SJSA1 (cell line): ENCODE results near the gene NUP210L. TPM values are rescaled to one million over a fixed set of nuclear protein-coding genes. Genes with fewer than 3 reads are reported as not detected.
A peak's percentile ranks its signal among the peaks of the same experiment; 100 is the strongest.

Source experiments
- DNase-seq, 2 experiments: peaks; one replicate each; pipeline ENCODE4 v3.0.0-alpha.2; 2015 to 2020; ENCODE audit warnings: low spot score in 2 of 2, low read depth in 1 of 2
- H3K27ac ChIP-seq: fragments of 250-450 bp; sonication (Bioruptor Pico); 2 replicates; pipeline ENCODE4 v1.5.1; 2020; ENCODE audit warnings: mild to moderate bottlenecking, moderate library complexity
- H3K27me3 ChIP-seq: fragments of 250-450 bp; sonication (Bioruptor Pico); replicated peaks from 2 replicates; pipeline ENCODE4 v1.5.1; 2020; ENCODE audit warnings: mild to moderate bottlenecking, moderate library complexity
- H3K36me3 ChIP-seq: fragments of 250-450 bp; sonication (Bioruptor Pico); 2 replicates; pipeline ENCODE4 v1.5.1; 2020; ENCODE audit warnings: mild to moderate bottlenecking
- H3K4me1 ChIP-seq: fragments of 250-450 bp; sonication (Bioruptor Pico); replicated peaks from 2 replicates; pipeline ENCODE4 v1.6.1; 2021; ENCODE audit warnings: mild to moderate bottlenecking
- H3K4me3 ChIP-seq: fragments of 250-450 bp; sonication (Bioruptor Pico); 2 replicates; pipeline ENCODE4 v1.5.1; 2020; ENCODE audit warnings: mild to moderate bottlenecking
- H3K9me3 ChIP-seq: fragments of 250-450 bp; sonication (Bioruptor Pico); replicated peaks from 2 replicates; pipeline ENCODE4 v1.5.1; 2020; ENCODE audit warnings: mild to moderate bottlenecking
- total RNA-seq: library from RNA; depleted of rRNA; stranded (reverse); fragments of >200 nt; shearing (Covaris generic); gene quantifications from 2 replicates; pipeline ENCODE4 v1.2.3, GENCODE V29; 2014

The NUP210L gene
- total RNA-seq, 1 experiment from 2014 or later: not detected

DNA sequence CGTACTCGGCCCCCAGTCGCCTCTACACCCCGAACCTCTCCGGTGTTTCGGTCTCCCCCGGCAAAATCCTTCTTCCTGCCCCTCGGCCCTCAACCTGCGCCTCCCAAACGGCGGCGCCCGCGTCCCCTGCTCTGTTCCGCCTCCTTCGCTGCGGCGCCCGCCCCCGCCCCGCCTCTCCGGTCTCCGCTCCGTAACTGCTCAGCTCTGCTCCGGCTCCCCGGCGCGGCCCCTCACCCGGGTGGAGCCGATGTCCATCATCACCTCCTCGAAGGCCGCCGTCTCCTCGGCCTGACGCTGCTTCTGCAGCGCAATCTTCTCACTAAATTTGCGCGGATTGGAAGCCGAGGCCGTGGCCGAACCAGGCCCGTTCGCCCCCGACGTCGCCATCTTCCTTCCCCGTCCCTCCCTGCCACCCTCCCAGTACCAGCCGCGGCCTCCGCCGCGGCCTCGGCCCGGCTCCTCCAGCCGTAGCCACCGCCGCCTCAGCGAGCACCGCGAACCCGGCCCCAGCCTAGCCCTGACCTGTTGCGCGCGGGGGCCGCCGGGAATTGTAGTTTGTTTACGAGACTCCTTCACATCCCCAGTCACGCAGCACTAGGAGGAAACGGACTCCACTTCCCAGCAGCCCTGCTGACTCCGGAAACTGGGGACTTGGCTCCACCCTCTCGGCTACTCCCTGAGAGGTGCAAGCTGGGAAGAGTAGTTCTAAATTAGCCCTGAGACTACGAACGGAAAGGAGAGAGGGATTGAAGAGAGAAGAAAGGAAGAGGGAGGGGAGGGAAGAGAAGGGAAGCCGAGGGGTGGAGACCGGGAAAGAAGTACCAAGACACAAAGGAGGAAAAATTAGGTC is 196.5 kb downstream of the NUP210L start, which contains the start of gene CRTC2:
Gene CRTC2 (minus strand): TSS at position 502 of the 850 bp plus-strand sequence. CDS start 115 bp downstream, at position 387.
- Histone ChIP-seq H3K9me3 (no peaks in the 10 kb centered on the region), H3K36me3 (peaks cover 43% of the 10 kb centered on the region), H3K4me1 (peaks cover 20% of the 10 kb centered on the region), H3K27me3 (no peaks in the 10 kb centered on the region), H3K4me3 (peak within 1 kb of the TSS; percentile 81), H3K27ac (peak within 1 kb of the TSS; percentile 19; the same call in 1 of the 2 replicates)
- peak; percentile 96 to 99 for DNase-seq

DNA sequence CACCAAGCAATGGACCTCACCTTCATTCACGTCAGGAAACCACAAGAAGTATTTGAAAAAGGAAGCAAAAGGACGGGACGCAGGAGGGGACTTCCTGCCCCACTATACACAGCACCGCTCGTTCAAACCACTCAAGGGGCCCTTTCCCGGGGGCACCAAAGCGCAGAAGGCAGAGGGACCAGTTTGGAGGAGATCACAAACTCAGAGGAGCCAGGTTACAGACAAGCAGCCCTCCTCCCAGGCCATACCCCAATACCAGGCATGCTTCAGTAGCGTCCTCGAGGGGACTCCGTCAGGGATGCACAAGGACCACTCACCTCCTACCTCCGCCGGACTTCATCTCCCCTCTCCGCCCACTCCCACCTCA is 197.1 kb downstream of the NUP210L start:
- H3K4me3 ChIP-seq: peak overlapping the region; percentile 81
- peaks cover 20% of the 10 kb centered on the region for H3K4me1 ChIP-seq
- peak in 1 of 2 experiments; percentile 45 for DNase-seq

DNA sequence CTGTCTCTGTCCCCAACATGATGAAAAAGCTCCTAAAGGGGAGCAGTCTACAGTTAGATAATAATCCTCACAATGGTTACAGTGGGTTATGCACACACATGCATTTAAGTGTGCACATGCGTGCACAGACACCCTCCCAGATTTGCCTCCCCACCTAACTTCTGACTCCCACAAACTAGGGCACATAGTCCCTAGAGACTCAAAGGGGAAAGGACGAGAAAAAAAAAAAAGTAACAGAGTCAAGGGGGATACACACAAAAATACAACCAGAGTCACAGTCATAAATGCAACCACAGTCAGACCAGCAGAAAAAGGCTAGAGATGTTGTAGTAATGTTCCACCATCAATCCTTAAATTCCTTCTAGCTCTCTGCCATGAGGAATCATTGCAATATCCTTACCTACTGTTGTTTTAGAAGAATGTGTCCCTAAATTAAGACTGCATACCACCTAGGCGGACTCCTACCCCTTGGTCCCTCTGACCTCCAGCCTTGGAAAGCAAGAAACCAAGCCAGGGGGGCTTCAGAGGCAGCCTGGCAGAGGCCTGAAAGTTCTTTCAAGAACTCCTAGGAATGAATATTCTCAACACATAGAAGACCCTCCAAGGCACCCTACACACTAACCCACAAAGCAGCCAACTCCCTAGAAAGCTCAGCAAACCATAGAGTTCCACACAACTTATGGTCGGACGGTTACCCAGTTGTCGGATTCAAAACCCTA is 197.7 kb downstream of the NUP210L start:
- H3K36me3 ChIP-seq: peaks cover 53% of the 10 kb centered on the region
- peaks cover 15% of the 10 kb centered on the region for H3K4me1 ChIP-seq
- no peak overlapping the region for H3K27ac ChIP-seq
- DNase-seq: no peak
- no peaks in the 10 kb centered on the region for H3K27me3 ChIP-seq
- peak overlapping the region; percentile 81 for H3K4me3 ChIP-seq
- no peaks in the 10 kb centered on the region for H3K9me3 ChIP-seq

More for the DNA sequence above, 197.1 kb downstream of the NUP210L start:
- Histone ChIP-seq H3K27me3 (no peaks in the 10 kb centered on the region), H3K9me3 (no peaks in the 10 kb centered on the region), H3K36me3 (peaks cover 47% of the 10 kb centered on the region), H3K27ac (no peak overlapping the region)

DNA sequence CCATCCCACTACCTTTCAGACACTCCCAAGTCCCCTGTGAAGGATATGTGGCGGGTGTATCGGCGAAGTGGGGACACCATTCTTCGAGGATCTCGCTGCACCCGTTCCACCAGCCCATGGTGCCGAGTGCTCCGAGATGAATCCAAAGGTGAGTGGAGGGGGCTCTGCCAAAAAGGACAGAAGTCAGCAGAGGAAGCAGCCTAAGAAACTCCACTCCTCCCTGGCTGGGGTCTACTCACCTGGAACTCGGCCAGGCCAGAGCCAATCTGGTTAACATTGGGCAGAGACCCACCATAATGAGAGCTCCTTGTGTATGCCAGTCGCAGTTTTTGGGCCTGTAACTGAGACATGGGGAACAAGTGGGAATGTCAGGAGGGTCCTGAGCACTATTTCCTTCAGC is 200.0 kb downstream of the NUP210L start:
- DNase-seq: no peak
- H3K4me1 ChIP-seq: peaks cover 11% of the 10 kb centered on the region; the same call in 1 of the 2 replicates
- no peak overlapping the region for H3K4me3 ChIP-seq
- H3K27me3 ChIP-seq: no peaks in the 10 kb centered on the region
- no peaks in the 10 kb centered on the region for H3K9me3 ChIP-seq
- no peak overlapping the region for H3K27ac ChIP-seq
- peaks cover 54% of the 10 kb centered on the region for H3K36me3 ChIP-seq

DNA sequence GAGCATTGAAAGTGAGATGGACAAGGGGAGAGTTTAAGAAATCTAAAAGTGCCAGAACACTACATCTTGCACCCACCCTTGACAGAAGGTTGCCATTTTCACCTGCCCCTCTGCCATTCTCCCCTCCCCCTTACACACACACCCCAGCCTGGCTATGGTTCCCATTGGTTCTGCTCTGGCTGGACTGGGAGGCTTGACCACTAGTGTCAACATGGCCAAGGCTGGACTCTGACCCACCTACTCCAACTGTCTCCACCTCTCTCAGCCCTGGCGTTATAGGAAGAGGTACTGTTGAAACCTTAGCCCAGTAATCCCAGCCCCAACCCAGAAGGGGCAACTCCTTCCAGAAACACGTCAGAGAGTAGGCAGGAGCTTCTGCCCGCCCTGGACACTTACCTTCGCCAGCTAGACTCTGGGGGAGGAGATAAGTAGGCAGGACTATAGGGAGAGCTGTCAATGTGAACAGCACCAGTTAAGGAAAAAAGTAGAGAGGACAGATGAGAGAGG is 201.0 kb downstream of the NUP210L start:
- peaks cover 9% of the 10 kb centered on the region; the same call in 1 of the 2 replicates for H3K4me1 ChIP-seq
- no peaks in the 10 kb centered on the region for H3K27me3 ChIP-seq
- DNase-seq: peak in 1 of 2 experiments; percentile 36
- H3K9me3 ChIP-seq: no peaks in the 10 kb centered on the region
- H3K27ac ChIP-seq: no peak overlapping the region
- H3K36me3 ChIP-seq: peaks cover 54% of the 10 kb centered on the region
- H3K4me3 ChIP-seq: no peak overlapping the region

DNA sequence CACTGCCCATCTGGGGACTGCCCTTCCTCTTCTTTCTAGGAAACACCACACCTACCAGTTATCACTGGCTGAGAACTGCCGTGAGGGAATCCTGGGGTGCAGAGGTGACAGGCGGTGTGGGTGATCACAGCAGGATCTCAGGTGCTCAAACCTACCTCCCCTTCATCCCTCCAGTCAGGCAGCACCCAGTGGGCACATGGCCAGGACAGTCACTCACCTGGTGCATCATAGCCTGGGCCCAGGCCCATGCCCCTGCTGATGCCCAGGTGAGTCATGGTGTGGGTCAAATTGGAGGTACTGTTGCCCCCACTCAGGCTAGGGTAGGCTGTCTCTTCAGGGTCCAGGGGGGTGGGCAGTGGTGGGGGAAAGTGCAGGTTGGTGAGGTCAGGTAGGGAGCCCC is 203.1 kb downstream of the NUP210L start:
- peaks cover 4% of the 10 kb centered on the region for H3K4me1 ChIP-seq
- H3K27ac ChIP-seq: no peak overlapping the region
- H3K9me3 ChIP-seq: no peaks in the 10 kb centered on the region
- no peaks in the 10 kb centered on the region for H3K27me3 ChIP-seq
- H3K4me3 ChIP-seq: no peak overlapping the region
- DNase-seq: no peak
- peaks cover 68% of the 10 kb centered on the region for H3K36me3 ChIP-seq

DNA sequence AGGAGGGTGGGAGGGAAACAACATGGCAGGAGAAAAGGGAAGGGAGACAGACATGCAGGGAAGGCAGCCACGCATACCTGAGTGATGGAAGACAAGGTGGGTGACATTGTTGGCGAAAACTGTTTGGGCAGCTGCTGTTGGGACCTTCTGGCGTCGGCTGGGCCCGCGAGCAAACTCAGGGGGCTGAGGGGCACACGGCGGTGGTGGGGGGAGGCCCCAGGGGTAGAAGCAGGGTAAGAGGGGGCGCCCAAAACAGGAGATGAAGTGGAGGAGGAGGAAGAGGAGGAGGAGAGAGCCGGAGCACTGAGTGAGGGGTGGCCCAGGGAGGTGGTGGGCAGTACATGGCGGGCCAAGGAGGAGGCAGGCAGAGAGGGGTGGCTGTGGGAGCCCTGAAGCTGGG is 203.7 kb downstream of the NUP210L start:
- peaks cover 6% of the 10 kb centered on the region for H3K4me1 ChIP-seq
- no peak for DNase-seq
- peaks cover 74% of the 10 kb centered on the region for H3K36me3 ChIP-seq
- H3K27ac ChIP-seq: no peak overlapping the region
- H3K9me3 ChIP-seq: peaks cover 2% of the 10 kb centered on the region; the same call in 1 of the 2 replicates
- H3K27me3 ChIP-seq: no peaks in the 10 kb centered on the region
- no peak overlapping the region for H3K4me3 ChIP-seq

DNA sequence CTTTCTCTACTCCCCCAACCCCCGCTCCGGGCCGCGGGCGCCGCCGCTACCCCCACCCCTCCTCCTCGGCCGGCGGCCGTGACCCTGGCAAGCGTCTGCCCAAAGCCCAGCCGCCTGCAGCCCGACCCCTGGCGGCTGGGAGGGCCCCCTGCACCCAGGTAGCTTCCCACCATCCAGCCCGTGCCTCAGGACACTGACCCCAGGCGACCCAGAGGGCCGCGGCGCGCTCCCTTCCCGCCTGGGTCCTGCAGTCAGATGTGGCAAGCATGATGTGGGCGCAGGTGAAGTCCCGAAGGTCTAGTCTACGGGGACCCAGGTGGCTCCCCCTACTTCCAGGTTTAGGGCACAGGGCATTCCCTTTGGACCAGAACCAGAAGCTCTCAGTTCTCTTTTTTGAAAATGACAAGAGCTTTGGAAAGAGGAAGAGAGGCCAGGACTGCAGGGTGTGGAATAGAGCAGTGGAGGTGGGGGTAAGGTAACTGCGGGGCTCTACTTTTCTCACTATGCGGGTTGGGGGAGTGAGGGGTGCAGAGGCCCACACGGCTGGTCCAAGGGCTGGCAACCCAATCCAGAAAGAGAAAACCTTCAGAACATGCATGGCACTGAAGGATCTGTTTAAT is 208.1 kb downstream of the NUP210L start, which contains the start of gene DENND4B:
Gene DENND4B (minus strand): TSS at position 97 of the 620 bp plus-strand sequence. CDS start 2,344 bp downstream, outside the sequence.
- DNase-seq: peak; percentile 63 to 82
- H3K9me3 ChIP-seq: peaks cover 6% of the 10 kb centered on the region
- H3K4me1 ChIP-seq: peaks cover 23% of the 10 kb centered on the region
- peak within 1 kb of the TSS; percentile 100 for H3K4me3 ChIP-seq
- peaks cover 81% of the 10 kb centered on the region for H3K36me3 ChIP-seq
- peak within 1 kb of the TSS; percentile 71 for H3K27ac ChIP-seq
- no peaks in the 10 kb centered on the region for H3K27me3 ChIP-seq

DNA sequence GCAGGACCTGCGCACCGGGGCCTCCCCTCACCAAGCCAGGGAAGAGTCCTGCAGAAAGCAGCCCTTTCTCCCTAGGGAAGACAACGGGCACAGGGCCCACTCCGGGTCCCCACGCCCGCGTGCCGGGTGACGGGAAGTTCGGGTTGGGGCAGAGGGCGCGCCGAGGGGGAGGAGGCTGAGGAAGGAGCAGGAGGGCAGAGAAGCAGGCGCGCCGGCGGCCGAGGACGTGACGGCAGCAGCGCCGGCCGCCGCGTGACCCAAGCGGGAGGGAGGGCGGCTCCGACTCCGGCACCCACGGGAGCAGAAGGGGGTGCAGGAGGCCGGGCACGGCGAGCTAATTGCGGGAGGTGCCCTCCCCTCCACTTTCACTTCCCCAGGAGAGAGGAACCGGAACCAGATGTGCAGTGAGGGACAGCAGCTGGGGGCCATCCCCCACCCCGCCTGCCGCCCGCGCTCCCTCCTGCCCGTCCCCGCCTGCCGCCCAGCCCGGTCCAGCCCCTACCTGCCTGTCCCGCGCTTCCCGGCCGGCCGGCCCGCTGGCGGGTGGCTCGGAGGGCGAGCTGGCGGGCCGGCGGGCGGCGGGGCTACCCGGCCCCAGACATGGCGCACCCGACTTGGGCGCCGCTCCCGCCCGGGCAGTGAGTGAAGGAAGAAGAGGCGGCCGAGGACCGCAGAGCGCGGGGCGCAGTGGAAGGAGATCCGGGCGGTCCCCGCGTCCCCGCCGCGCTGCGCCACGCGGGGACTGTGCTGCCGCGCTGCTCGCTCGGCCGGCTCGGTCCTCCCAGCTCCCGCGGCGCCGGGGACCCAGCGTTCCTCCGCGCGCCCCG is 208.9 kb downstream of the NUP210L start:
- no peaks in the 10 kb centered on the region for H3K27me3 ChIP-seq
- peak; percentile 69 to 70 for DNase-seq
- peaks cover 23% of the 10 kb centered on the region for H3K4me1 ChIP-seq
- peak overlapping the region; percentile 100 for H3K4me3 ChIP-seq
- H3K36me3 ChIP-seq: peaks cover 81% of the 10 kb centered on the region
- peak overlapping the region; percentile 71 for H3K27ac ChIP-seq
- peaks cover 6% of the 10 kb centered on the region for H3K9me3 ChIP-seq

DNA sequence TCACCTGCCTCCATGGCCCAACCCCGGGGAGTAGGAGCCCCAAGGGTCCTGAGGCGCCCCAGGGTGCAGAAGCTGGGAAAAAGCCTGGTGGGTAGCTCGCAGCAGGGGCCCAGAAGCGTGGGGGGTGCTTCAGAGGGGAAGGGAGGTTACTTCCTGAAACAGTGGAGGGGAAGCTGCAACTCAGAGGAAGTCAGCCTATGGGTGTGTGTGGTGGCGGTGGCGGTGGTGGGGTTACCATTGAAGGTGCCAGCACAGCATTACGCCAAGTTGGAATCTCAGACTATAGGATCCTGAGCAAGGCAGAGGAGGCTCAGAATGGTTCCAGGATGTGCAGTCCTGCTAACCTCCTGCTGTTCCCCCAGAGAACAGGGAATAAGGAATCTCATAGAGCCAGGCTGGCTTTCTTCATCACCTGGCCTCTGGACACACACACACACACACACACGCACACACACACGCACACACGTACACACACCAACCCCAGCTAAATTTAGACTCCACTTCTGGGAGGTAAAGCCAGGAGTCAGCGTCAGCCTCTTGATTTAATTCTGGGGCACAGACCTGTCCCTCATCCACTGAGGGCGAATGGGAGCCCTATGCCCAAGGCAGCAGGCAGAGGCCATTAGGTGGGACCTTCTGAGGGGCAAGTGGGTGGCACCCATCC is 209.6 kb downstream of the NUP210L start:
- Histone ChIP-seq H3K36me3 (peaks cover 80% of the 10 kb centered on the region), H3K4me1 (peaks cover 23% of the 10 kb centered on the region), H3K27me3 (no peaks in the 10 kb centered on the region), H3K9me3 (peaks cover 6% of the 10 kb centered on the region), H3K4me3 (peak overlapping the region; percentile 100), H3K27ac (peak overlapping the region; percentile 71)
- DNase-seq: no peak

DNA sequence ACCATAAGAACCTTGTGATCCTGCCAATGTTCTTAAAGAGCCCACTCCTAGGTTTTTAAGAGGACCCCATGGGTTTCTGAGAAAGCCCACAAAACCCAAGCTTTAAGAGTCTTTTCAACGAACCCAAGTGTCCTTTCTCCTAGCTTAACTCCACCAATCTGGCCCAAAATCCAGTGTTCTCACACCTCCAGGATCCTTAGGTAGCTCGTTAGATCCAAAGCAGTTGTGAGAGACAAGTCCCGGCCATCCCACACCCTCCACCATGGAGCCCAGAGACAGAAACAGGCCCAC is 210.1 kb downstream of the NUP210L start:
- no peak for DNase-seq
- H3K9me3 ChIP-seq: peaks cover 6% of the 10 kb centered on the region
- H3K27me3 ChIP-seq: no peaks in the 10 kb centered on the region
- H3K36me3 ChIP-seq: peaks cover 81% of the 10 kb centered on the region
- no peak overlapping the region for H3K27ac ChIP-seq
- H3K4me1 ChIP-seq: peaks cover 23% of the 10 kb centered on the region
- H3K4me3 ChIP-seq: no peak overlapping the region

DNA sequence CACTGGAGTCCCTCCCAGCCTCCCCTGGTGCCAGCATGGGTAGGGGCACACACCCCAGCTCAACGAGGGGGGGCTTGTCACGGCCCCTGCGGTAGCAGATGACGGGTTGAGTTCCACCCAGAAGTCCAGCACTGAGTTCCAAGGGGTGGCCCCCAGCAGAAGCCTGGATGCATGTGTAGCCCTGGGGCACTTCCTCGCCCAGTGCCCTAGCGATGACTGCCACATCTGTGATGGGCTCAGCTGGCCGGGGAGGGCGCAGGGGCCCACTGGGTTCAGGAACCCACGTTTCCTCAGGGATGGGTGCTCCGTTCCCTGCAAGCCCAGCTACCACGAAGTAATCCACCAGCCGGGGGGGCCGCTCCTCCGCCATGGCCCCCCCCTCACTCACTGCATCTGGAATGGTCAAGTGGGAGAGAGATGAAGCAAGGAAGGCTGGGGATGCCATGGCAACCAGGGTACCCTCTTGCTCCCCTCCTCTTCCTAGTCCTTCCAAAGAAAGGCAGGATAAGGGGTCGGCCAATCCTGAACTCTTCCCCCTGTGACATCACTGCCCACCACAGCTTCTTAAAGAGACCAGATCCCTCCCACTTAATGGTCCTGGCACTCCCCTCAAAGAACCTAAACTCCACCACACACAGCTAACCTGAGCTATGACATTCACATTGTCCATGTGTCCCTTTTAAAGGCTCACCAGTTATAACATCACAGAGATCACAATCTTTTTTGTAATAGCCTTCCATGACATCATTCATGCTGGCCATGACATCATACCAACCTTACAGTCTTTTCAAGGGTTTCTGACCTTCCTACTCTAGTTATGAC is 210.7 kb downstream of the NUP210L start:
- Histone ChIP-seq H3K4me1 (peaks cover 23% of the 10 kb centered on the region), H3K9me3 (peaks cover 6% of the 10 kb centered on the region), H3K27ac (no peak overlapping the region), H3K36me3 (peaks cover 81% of the 10 kb centered on the region), H3K27me3 (no peaks in the 10 kb centered on the region), H3K4me3 (no peak overlapping the region)
- DNase-seq: no peak
